GM12875 (cell line): ENCODE results near the gene SRRM2.

Experiments used
- H3K4me3 ChIP-seq: one replicate; pipeline ENCODE4 v1.5.1; 2011; ENCODE audit warnings: low read depth, low read length, control low read depth
- TF ChIP-seq, protein P1 (sequence below): IDR thresholded peaks from 2 replicates; pipeline ENCODE4 v1.5.1; 2011; ENCODE audit warnings: low read depth, mild to moderate bottlenecking, control low read depth, inconsistent platforms, low read length, moderate library complexity, borderline replicate concordance; ENCODE audit not compliant: insufficient read depth

Gene SRRM2

GRCh38 chr16:2819939-2820835, 67.7 kb downstream of the SRRM2 start:
- TF ChIP-seq, protein P1, sequence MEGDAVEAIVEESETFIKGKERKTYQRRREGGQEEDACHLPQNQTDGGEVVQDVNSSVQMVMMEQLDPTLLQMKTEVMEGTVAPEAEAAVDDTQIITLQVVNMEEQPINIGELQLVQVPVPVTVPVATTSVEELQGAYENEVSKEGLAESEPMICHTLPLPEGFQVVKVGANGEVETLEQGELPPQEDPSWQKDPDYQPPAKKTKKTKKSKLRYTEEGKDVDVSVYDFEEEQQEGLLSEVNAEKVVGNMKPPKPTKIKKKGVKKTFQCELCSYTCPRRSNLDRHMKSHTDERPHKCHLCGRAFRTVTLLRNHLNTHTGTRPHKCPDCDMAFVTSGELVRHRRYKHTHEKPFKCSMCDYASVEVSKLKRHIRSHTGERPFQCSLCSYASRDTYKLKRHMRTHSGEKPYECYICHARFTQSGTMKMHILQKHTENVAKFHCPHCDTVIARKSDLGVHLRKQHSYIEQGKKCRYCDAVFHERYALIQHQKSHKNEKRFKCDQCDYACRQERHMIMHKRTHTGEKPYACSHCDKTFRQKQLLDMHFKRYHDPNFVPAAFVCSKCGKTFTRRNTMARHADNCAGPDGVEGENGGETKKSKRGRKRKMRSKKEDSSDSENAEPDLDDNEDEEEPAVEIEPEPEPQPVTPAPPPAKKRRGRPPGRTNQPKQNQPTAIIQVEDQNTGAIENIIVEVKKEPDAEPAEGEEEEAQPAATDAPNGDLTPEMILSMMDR: no peak
- no peak overlapping the region for H3K4me3 ChIP-seq
